ENCODE data around the gene MRPL1. TPM values are rescaled to one million over a fixed set of nuclear protein-coding genes. Genes with fewer than 3 reads are reported as not detected.
A peak's percentile ranks its signal among the peaks of the same experiment; 100 is the strongest.

The MRPL1 gene
- polyA plus RNA-seq, 1 donor (not counting 4 experiments of a cell fraction or from before 2014, with no cell fraction given): 71.4 TPM

- dilution Hi-C loops (cut with MboI; ENCODE audit: extremely low pct_ligation_motif_present, low sequenced_read_pairs): no loop called here
- H4K20me1 ChIP-seq (ENCODE audit: control insufficient read depth, extremely low read depth, insufficient read depth, low read length): no peaks in the 10 kb centered on the region
- peaks cover 19% of the 10 kb centered on the region for H3K4me1 ChIP-seq (ENCODE audit: control insufficient read depth, extremely low read depth, insufficient read depth, low read length)
- no peak overlapping the region for H3K27ac ChIP-seq (ENCODE audit: control insufficient read depth, insufficient read depth, low read length)
- H3K36me3 ChIP-seq (ENCODE audit: control insufficient read depth in 2 of 2, extremely low read depth in 1 of 2, insufficient read depth in 2 of 2, low read length in 2 of 2): peaks cover 0 to 7% of the 10 kb centered on the region in 2 experiments
- FAIRE-seq (no peak), DNase-seq (ENCODE audit: low read depth, low spot score) (no peak)
- TF ChIP-seq EZH2 (IDR thresholded peaks at IDR 0.05; ENCODE audit: low read length) (no peak), CTCF (optimal IDR thresholded peaks at IDR 0.05 in 1 of 3, IDR thresholded peaks at IDR 0.05 in 1 of 3, conservative IDR thresholded peaks at IDR 0.05 in 1 of 3; ENCODE audit: extremely low read depth in 1 of 3, insufficient read depth in 2 of 3, low read length in 3 of 3) (no peak)
- H3K4me2 ChIP-seq (ENCODE audit: control insufficient read depth, extremely low read depth, insufficient read depth, low read depth, low read length): no peak overlapping the region
- H2AFZ ChIP-seq (ENCODE audit: control insufficient read depth, low read length): no peak overlapping the region
- H3K79me2 ChIP-seq (ENCODE audit: control insufficient read depth, insufficient read depth, low read length): no peaks in the 10 kb centered on the region
- no peak overlapping the region for H3K9ac ChIP-seq (ENCODE audit: control insufficient read depth, extremely low read depth, insufficient read depth, low read length)
- H3K27me3 ChIP-seq (ENCODE audit: control insufficient read depth, extremely low read depth, insufficient read depth, low read length): no peaks in the 10 kb centered on the region
- no peaks in the 10 kb centered on the region for H3K9me3 ChIP-seq (ENCODE audit: control insufficient read depth, low read depth, low read length)
- no peaks in the 10 kb centered on the region for H3K9me1 ChIP-seq (ENCODE audit: control insufficient read depth, extremely low read depth, insufficient read depth, low read length)
- H3K4me3 ChIP-seq (ENCODE audit: control insufficient read depth in 2 of 3, extremely low read depth in 1 of 3, insufficient read depth in 2 of 3, low read depth in 1 of 3, low read length in 3 of 3): no peak overlapping the region
Observed at GRCh38 chr4:77899607-77900006, 37.0 kb downstream of the MRPL1 start.

GRCh38 chr4:77903186-77903585 is 40.6 kb downstream of the MRPL1 start:
- Histone ChIP-seq H3K4me3 (ENCODE audit: control insufficient read depth in 2 of 3, extremely low read depth in 1 of 3, insufficient read depth in 2 of 3, low read depth in 1 of 3, low read length in 3 of 3) (no peak overlapping the region), H3K27ac (ENCODE audit: control insufficient read depth, insufficient read depth, low read length) (no peak overlapping the region), H3K9me1 (ENCODE audit: control insufficient read depth, extremely low read depth, insufficient read depth, low read length) (no peaks in the 10 kb centered on the region), H2AFZ (ENCODE audit: control insufficient read depth, low read length) (no peak overlapping the region), H3K79me2 (ENCODE audit: control insufficient read depth, insufficient read depth, low read length) (no peaks in the 10 kb centered on the region), H3K4me1 (ENCODE audit: control insufficient read depth, extremely low read depth, insufficient read depth, low read length) (peaks cover 19% of the 10 kb centered on the region), H3K36me3 (ENCODE audit: control insufficient read depth in 2 of 2, extremely low read depth in 1 of 2, insufficient read depth in 2 of 2, low read length in 2 of 2) (no peaks in the 10 kb centered on the region), H4K20me1 (ENCODE audit: control insufficient read depth, extremely low read depth, insufficient read depth, low read length) (no peaks in the 10 kb centered on the region), H3K9ac (ENCODE audit: control insufficient read depth, extremely low read depth, insufficient read depth, low read length) (no peak overlapping the region), H3K9me3 (ENCODE audit: control insufficient read depth, low read depth, low read length) (no peaks in the 10 kb centered on the region), H3K27me3 (ENCODE audit: control insufficient read depth, extremely low read depth, insufficient read depth, low read length) (no peaks in the 10 kb centered on the region), H3K4me2 (ENCODE audit: control insufficient read depth, extremely low read depth, insufficient read depth, low read depth, low read length) (no peak overlapping the region)
- dilution Hi-C loops (cut with MboI; ENCODE audit: extremely low pct_ligation_motif_present, low sequenced_read_pairs): no loop called here
- DNase-seq (ENCODE audit: low read depth, low spot score) (no peak), FAIRE-seq (peak; percentile 60)
- TF ChIP-seq CTCF (optimal IDR thresholded peaks at IDR 0.05 in 1 of 3, IDR thresholded peaks at IDR 0.05 in 1 of 3, conservative IDR thresholded peaks at IDR 0.05 in 1 of 3; ENCODE audit: extremely low read depth in 1 of 3, insufficient read depth in 2 of 3, low read length in 3 of 3) (no peak), EZH2 (IDR thresholded peaks at IDR 0.05; ENCODE audit: low read length) (no peak)
